ENCODE data around the gene AP4B1.

GRCh38 chr1:113904674-113905434 lies at the start of gene AP4B1, which contains the start of gene DCLRE1B:
- no peak; the same call in 1 of the 2 replicates for TF ChIP-seq GATA2 (IDR thresholded peaks at IDR 0.05; ENCODE audit: low read depth, low read length)
- no peak for TF ChIP-seq GATA3 (IDR thresholded peaks at IDR 0.05; ENCODE audit: low read depth, low read length)

Data from SH-SY5Y (cell line).